Bronchial epithelial cell (primary cell): ENCODE measurements around the gene TCOF1. TPM values are rescaled to one million over a fixed set of nuclear protein-coding genes. Genes with fewer than 3 reads are reported as not detected.
A peak's percentile ranks its signal among the peaks of the same experiment; 100 is the strongest.

Source experiments
- DNase-seq: peaks from one replicate; pipeline ENCODE4 v3.0.0-alpha.2; 2010; ENCODE audit warnings: low read depth
- FAIRE-seq: peaks from 2 replicates; lab custom pipeline; 2011; peaks lifted over from hg19 to GRCh38; lab: Jason Lieb, UNC
- H3K27me3 ChIP-seq: 2 replicates; pipeline ENCODE4 v1.5.1; 2011; ENCODE audit warnings: low read length; ENCODE audit not compliant: control insufficient read depth, insufficient read depth
- H3K36me3 ChIP-seq: 2 replicates; pipeline ENCODE4 v1.5.1; 2011; ENCODE audit warnings: low read length; ENCODE audit not compliant: control insufficient read depth, insufficient read depth
- H3K4me3 ChIP-seq: 2 replicates; pipeline ENCODE4 v1.5.1; 2011; ENCODE audit warnings: mild to moderate bottlenecking, low read depth, low read length, control low read depth
- total RNA-seq: library from RNA; depleted of rRNA; stranded (reverse); fragments of >200 nt; gene quantifications from 2 replicates; pipeline ENCODE4 v1.2.1, GENCODE V29; 2014
- TF ChIP-seq, protein P1 (sequence below): IDR thresholded peaks from 2 replicates; pipeline ENCODE4 v1.5.1; 2011; ENCODE audit warnings: mild to moderate bottlenecking, moderate library complexity, low read length, control low read depth, inconsistent platforms; ENCODE audit not compliant: insufficient read depth, severe bottlenecking

Gene TCOF1, protein sequence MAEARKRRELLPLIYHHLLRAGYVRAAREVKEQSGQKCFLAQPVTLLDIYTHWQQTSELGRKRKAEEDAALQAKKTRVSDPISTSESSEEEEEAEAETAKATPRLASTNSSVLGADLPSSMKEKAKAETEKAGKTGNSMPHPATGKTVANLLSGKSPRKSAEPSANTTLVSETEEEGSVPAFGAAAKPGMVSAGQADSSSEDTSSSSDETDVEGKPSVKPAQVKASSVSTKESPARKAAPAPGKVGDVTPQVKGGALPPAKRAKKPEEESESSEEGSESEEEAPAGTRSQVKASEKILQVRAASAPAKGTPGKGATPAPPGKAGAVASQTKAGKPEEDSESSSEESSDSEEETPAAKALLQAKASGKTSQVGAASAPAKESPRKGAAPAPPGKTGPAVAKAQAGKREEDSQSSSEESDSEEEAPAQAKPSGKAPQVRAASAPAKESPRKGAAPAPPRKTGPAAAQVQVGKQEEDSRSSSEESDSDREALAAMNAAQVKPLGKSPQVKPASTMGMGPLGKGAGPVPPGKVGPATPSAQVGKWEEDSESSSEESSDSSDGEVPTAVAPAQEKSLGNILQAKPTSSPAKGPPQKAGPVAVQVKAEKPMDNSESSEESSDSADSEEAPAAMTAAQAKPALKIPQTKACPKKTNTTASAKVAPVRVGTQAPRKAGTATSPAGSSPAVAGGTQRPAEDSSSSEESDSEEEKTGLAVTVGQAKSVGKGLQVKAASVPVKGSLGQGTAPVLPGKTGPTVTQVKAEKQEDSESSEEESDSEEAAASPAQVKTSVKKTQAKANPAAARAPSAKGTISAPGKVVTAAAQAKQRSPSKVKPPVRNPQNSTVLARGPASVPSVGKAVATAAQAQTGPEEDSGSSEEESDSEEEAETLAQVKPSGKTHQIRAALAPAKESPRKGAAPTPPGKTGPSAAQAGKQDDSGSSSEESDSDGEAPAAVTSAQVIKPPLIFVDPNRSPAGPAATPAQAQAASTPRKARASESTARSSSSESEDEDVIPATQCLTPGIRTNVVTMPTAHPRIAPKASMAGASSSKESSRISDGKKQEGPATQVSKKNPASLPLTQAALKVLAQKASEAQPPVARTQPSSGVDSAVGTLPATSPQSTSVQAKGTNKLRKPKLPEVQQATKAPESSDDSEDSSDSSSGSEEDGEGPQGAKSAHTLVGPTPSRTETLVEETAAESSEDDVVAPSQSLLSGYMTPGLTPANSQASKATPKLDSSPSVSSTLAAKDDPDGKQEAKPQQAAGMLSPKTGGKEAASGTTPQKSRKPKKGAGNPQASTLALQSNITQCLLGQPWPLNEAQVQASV (N-terminal part only)
- total RNA-seq, result 8.4 and 9.0 TPM in 2 replicates

DNA sequence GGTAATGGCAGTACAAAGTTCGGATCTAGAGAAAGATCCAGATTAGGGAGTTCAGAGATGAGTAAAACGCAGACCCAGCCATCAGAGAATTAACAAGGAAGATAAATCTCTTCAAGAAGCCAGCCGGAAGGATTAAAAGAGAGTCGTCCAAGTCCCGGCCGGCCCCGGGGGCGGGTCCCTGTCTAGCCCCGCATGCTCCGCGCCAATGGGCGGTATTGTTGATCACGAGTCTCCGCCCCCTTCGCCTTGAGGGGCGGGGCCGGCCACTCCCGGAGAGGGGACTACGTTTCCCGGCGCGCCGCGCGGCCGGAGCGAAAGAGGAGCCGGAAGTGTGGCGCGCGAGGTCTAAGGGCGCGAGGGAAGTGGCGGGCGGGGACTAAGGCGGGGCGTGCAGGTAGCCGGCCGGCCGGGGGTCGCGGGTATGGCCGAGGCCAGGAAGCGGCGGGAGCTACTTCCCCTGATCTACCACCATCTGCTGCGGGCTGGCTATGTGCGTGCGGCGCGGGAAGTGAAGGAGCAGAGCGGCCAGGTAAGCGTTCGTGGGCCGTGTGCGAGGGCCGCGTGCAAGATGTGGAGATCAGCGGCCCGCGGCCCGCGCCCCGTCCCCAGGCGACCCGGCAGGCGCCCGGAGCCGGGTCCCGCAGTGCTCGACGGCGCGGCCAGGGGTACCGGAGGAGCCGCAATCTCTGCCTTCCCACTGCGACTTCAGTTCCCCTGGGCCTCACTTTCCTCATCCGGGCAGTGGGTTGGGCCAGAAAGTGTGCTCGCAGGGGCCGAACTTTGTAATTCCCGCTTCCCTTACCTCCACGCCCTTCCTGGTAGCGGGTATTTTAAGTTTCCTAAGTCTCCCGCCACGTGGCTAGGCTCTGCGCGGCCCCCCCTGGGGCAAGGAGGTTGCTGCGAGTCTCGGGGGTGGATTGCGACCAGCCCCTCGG lies at the start of gene TCOF1:
Gene TCOF1 (plus strand): TSS at position 372 of the 935 bp plus-strand sequence. CDS start 50 bp downstream, at position 422.
- FAIRE-seq (no peak), DNase-seq (peak; percentile 86)
- Histone ChIP-seq H3K36me3 (peaks cover 11% of the 10 kb centered on the region), H3K27me3 (no peaks in the 10 kb centered on the region), H3K4me3 (peak within 1 kb of the TSS; percentile 65)
- TF ChIP-seq, protein P1, sequence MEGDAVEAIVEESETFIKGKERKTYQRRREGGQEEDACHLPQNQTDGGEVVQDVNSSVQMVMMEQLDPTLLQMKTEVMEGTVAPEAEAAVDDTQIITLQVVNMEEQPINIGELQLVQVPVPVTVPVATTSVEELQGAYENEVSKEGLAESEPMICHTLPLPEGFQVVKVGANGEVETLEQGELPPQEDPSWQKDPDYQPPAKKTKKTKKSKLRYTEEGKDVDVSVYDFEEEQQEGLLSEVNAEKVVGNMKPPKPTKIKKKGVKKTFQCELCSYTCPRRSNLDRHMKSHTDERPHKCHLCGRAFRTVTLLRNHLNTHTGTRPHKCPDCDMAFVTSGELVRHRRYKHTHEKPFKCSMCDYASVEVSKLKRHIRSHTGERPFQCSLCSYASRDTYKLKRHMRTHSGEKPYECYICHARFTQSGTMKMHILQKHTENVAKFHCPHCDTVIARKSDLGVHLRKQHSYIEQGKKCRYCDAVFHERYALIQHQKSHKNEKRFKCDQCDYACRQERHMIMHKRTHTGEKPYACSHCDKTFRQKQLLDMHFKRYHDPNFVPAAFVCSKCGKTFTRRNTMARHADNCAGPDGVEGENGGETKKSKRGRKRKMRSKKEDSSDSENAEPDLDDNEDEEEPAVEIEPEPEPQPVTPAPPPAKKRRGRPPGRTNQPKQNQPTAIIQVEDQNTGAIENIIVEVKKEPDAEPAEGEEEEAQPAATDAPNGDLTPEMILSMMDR, result no peak

- TF ChIP-seq, protein P1, result no peak
- no peak for DNase-seq
- H3K36me3 ChIP-seq, result no peaks in the 10 kb centered on the region
- H3K27me3 ChIP-seq, result no peaks in the 10 kb centered on the region
- no peak overlapping the region for H3K4me3 ChIP-seq
- FAIRE-seq, result no peak
These were observed 48.2 kb upstream of the TCOF1 start for GRCh38 chr5:150309101-150309885.

- DNase-seq (no peak), FAIRE-seq (no peak)
- no peaks in the 10 kb centered on the region for H3K36me3 ChIP-seq
- no peak overlapping the region for H3K4me3 ChIP-seq
- TF ChIP-seq, protein P1, result no peak
- H3K27me3 ChIP-seq, result no peaks in the 10 kb centered on the region
These were observed 47.6 kb upstream of the TCOF1 start for GRCh38 chr5:150309886-150310239.

DNA sequence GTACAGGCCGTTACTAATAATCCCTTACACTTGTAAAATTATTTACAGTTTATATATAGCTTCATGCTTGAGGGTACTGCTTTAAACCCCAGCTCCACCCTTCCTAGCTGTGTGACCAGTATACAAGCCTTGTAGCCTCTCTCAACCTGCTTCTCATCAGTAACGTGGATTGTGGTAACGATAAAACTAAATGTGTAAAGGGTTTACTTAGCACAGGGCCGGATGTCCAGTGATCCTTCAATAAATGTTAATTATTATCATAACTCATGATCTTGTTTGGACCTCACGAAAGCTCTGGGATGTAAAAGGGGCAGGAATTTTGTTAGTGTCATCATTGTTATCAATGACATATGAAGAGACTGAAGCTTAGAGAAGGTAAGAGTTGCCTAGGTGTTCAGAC lies 47.3 kb upstream of the TCOF1 start:
- TF ChIP-seq, protein P1, result no peak
- no peak for DNase-seq
- Histone ChIP-seq H3K27me3 (no peaks in the 10 kb centered on the region), H3K4me3 (no peak overlapping the region), H3K36me3 (no peaks in the 10 kb centered on the region)
- no peak for FAIRE-seq
